Measurements from ENCODE around the gene FBXO11. TPM values are rescaled to one million over a fixed set of nuclear protein-coding genes. Genes with fewer than 3 reads are reported as not detected.

The FBXO11 gene
- total and polyA plus RNA-seq, 11 donors, result 19.7 to 52.4 (median 33.2) TPM

- no peak for DNase-seq
- WGBS, 4 donors, result 33 to 47% (median 40%) methylated on average over 26 to 28 of the region's 28 CpGs
- H3K4me1 ChIP-seq, result peaks cover 0 to 38% (median 10%) of the 10 kb centered on the region in 12 donors
- H3K36me3 ChIP-seq, result peaks cover 0 to 5% (median 0%) of the 10 kb centered on the region in 9 donors
- H3K4me3 ChIP-seq, result peak overlapping the region; percentile 65 to 97 (median 88)
- ATAC-seq, result no peak
- H3K27ac ChIP-seq, result peak overlapping the region in 2 of 12 donors; percentile 89 to 93
- H3K27me3 ChIP-seq, result no peaks in the 10 kb centered on the region
- no peak for TF ChIP-seq CTCF (IDR thresholded peaks at IDR 0.05)
- intact Hi-C loops (cut with DNase I), result loop anchor here in 8 of 10 donors (5.0 to 10.0 kb wide), 4 partner anchors 120 to 323 kb away; partner anchors contain the start of gene FBXO11 (in 7 of the 8)
- no peaks in the 10 kb centered on the region for H3K9me3 ChIP-seq
Observed at GRCh38 chr2:47784352-47784851, 121.9 kb downstream of the FBXO11 start.

GRCh38 chr2:47783486-47784351 is 122.6 kb downstream of the FBXO11 start:
- intact Hi-C loops (cut with DNase I), result loop anchor here in 9 of 10 donors (2.0 to 10.0 kb wide), 5 partner anchors 121 to 324 kb away; partner anchors contain the start of gene FBXO11 (in 9 of the 9)
- peaks cover 0 to 38% (median 10%) of the 10 kb centered on the region in 12 donors for H3K4me1 ChIP-seq
- peak; percentile 52 to 80 (median 68) for DNase-seq
- no peaks in the 10 kb centered on the region for H3K9me3 ChIP-seq
- peak overlapping the region; percentile 65 to 97 (median 88) for H3K4me3 ChIP-seq
- peak; percentile 13 to 34 (median 18) for ATAC-seq
- H3K27ac ChIP-seq, result peak overlapping the region in 11 of 12 donors; percentile 85 to 95 (median 90)
- no peak for TF ChIP-seq CTCF (IDR thresholded peaks at IDR 0.05)
- TF ChIP-seq POLR2A (IDR thresholded peaks at IDR 0.05), result no peak
- peaks cover 0 to 5% (median 0%) of the 10 kb centered on the region in 9 donors for H3K36me3 ChIP-seq
- no peaks in the 10 kb centered on the region for H3K27me3 ChIP-seq
- WGBS, 4 donors, result 1% methylated on average over 41 to 70 of the region's 71 CpGs

- Histone ChIP-seq H3K27me3 (no peaks in the 10 kb centered on the region), H3K4me1 (peaks cover 0 to 38% (median 10%) of the 10 kb centered on the region in 12 donors), H3K36me3 (peaks cover 0 to 5% (median 0%) of the 10 kb centered on the region in 9 donors), H3K4me3 (peak within 1 kb of the TSS; percentile 65 to 97 (median 88)), H3K27ac (peak within 1 kb of the TSS; percentile 54 to 95 (median 90)), H3K9me3 (no peaks in the 10 kb centered on the region)
- peak; percentile 89 to 99 (median 98) for ATAC-seq
- DNase-seq, result peak; percentile 90 to 94 (median 91)
- intact Hi-C loops (cut with DNase I), result loop anchor here in 9 of 10 donors (2.0 to 10.0 kb wide), 5 partner anchors 122 to 324 kb away; partner anchors contain the start of gene FBXO11 (in 9 of the 9)
- 1 to 2% (median 1%) methylated on average over 32 to 98 of the region's 98 CpGs for WGBS, 4 donors
- peak in 3 of 12 donors; percentile 6 to 19 (median 15) for TF ChIP-seq CTCF (IDR thresholded peaks at IDR 0.05)
- peak in 1 of 2 donors; percentile 86 for TF ChIP-seq POLR2A (IDR thresholded peaks at IDR 0.05)
Observed at GRCh38 chr2:47782671-47783485, 123.4 kb downstream of the FBXO11 start, which contains the start of gene MSH6. Gene MSH6 (plus strand): TSS chr2:47783145. CDS start chr2:47783234, 89 bp downstream.

Measured in heart left ventricle (tissue), 16 donors.